Ishikawa (cell line): ENCODE data around the gene PIR.

Experiments
- CEBPB ChIP-seq: IDR thresholded peaks from 2 replicates; pipeline ENCODE4 v1.6.1; 2012
- CREB1 ChIP-seq: IDR thresholded peaks from 2 replicates; pipeline ENCODE4 v1.6.1; 2012; ENCODE audit warnings: low read depth
- EGR1 ChIP-seq: IDR thresholded peaks from 2 replicates; pipeline ENCODE4 v1.6.1; 2012
- EP300 ChIP-seq: IDR thresholded peaks from 2 replicates; pipeline ENCODE4 v1.6.1; 2012; ENCODE audit warnings: borderline replicate concordance
- FOXM1 ChIP-seq: IDR thresholded peaks from 2 replicates; pipeline ENCODE4 v1.6.1; 2012; ENCODE audit warnings: low read depth, borderline replicate concordance
- NFIC ChIP-seq: IDR thresholded peaks from 2 replicates; pipeline ENCODE4 v1.6.1; 2012
- RAD21 ChIP-seq: IDR thresholded peaks from 2 replicates; pipeline ENCODE4 v1.6.1; 2012; ENCODE audit warnings: low read depth
- TAF1 ChIP-seq: IDR thresholded peaks from 2 replicates; pipeline ENCODE4 v1.6.1; 2012; ENCODE audit warnings: low read depth, mild to moderate bottlenecking
- TCF12 ChIP-seq: IDR thresholded peaks from 2 replicates; pipeline ENCODE4 v1.6.1; 2012; ENCODE audit warnings: low read depth
- YY1 ChIP-seq: IDR thresholded peaks from 2 replicates; pipeline ENCODE4 v1.6.1; 2012; ENCODE audit warnings: low read depth
- TF ChIP-seq, protein P1 (sequence below): IDR thresholded peaks from 2 replicates; pipeline ENCODE4 v1.6.1; 2012; ENCODE audit warnings: low read depth, mild to moderate bottlenecking
- TF ChIP-seq, protein P2 (sequence below): IDR thresholded peaks from 2 replicates; pipeline ENCODE4 v1.6.1; 2012
- TF ChIP-seq, protein P3 (sequence below): IDR thresholded peaks from 2 replicates; pipeline ENCODE4 v1.6.1; 2012

DNA sequence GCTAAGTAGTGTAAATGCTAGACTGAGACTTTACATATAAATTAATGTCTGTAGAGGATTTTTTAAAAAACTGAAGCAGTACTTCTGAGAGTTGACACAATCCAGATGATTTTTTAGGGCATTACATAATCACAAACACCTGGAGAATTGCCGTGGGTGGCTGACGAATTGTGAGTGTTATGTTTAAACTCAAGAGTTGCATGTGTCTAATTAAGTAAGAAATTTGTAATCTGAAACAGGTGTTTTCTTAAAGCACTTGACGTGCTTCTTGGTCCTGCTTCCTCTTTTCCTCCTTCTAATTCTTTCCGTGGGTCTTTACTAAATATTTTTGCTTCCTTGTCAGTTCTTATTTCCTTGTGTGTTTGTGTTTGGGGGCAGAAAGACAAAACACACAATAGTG, 27.8 kb downstream of the PIR start:
- no peak for TF ChIP-seq TAF1
- TF ChIP-seq EGR1 = no peak
- TF ChIP-seq CEBPB = no peak
- no peak for TF ChIP-seq NFIC
- no peak for TF ChIP-seq FOXM1
- no peak for TF ChIP-seq TCF12
- TF ChIP-seq, protein P1, sequence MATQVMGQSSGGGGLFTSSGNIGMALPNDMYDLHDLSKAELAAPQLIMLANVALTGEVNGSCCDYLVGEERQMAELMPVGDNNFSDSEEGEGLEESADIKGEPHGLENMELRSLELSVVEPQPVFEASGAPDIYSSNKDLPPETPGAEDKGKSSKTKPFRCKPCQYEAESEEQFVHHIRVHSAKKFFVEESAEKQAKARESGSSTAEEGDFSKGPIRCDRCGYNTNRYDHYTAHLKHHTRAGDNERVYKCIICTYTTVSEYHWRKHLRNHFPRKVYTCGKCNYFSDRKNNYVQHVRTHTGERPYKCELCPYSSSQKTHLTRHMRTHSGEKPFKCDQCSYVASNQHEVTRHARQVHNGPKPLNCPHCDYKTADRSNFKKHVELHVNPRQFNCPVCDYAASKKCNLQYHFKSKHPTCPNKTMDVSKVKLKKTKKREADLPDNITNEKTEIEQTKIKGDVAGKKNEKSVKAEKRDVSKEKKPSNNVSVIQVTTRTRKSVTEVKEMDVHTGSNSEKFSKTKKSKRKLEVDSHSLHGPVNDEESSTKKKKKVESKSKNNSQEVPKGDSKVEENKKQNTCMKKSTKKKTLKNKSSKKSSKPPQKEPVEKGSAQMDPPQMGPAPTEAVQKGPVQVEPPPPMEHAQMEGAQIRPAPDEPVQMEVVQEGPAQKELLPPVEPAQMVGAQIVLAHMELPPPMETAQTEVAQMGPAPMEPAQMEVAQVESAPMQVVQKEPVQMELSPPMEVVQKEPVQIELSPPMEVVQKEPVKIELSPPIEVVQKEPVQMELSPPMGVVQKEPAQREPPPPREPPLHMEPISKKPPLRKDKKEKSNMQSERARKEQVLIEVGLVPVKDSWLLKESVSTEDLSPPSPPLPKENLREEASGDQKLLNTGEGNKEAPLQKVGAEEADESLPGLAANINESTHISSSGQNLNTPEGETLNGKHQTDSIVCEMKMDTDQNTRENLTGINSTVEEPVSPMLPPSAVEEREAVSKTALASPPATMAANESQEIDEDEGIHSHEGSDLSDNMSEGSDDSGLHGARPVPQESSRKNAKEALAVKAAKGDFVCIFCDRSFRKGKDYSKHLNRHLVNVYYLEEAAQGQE = no peak
- TF ChIP-seq EP300 = no peak
- TF ChIP-seq, protein P2, sequence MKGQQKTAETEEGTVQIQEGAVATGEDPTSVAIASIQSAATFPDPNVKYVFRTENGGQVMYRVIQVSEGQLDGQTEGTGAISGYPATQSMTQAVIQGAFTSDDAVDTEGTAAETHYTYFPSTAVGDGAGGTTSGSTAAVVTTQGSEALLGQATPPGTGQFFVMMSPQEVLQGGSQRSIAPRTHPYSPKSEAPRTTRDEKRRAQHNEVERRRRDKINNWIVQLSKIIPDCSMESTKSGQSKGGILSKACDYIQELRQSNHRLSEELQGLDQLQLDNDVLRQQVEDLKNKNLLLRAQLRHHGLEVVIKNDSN = no peak
- TF ChIP-seq YY1 = no peak
- TF ChIP-seq, protein P3, sequence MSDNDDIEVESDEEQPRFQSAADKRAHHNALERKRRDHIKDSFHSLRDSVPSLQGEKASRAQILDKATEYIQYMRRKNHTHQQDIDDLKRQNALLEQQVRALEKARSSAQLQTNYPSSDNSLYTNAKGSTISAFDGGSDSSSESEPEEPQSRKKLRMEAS = no peak
- no peak for TF ChIP-seq CREB1
- TF ChIP-seq RAD21 = no peak
